Stimulated activated memory B cell treated with anti-CD40 and anti-IgM and Interleukin-4, amounts not matched to agents 10 μg/mL and 1 μg/mL and 100 μg/mL, for 72 hours (primary cell): ENCODE measurements around the gene ENDOD1.
A peak's percentile ranks its signal among the peaks of the same experiment; 100 is the strongest.

Source experiments
- ATAC-seq: fragments of 150-1000 bp; cut with Tn5 transposase; 2 replicates; pipeline ENCODE4 v1.10.0; 2021
- H3K27ac Mint-ChIP-seq: one replicate; pipeline ENCODE4 v1.8.0; 2022; ENCODE audit warnings: mild to moderate bottlenecking, mixed read lengths
- H3K27me3 Mint-ChIP-seq: one replicate; pipeline ENCODE4 v1.8.0; 2022; ENCODE audit warnings: mixed read lengths
- H3K36me3 Mint-ChIP-seq: one replicate; pipeline ENCODE4 v1.8.0; 2022; ENCODE audit warnings: mixed read lengths
- H3K4me1 Mint-ChIP-seq: one replicate; pipeline ENCODE4 v1.8.0; 2022; ENCODE audit warnings: mixed read lengths
- H3K4me3 Mint-ChIP-seq: one replicate; pipeline ENCODE4 v1.8.0; 2022; ENCODE audit warnings: mild to moderate bottlenecking, moderate library complexity, mixed read lengths
- H3K9me3 Mint-ChIP-seq: one replicate; pipeline ENCODE4 v1.8.0; 2022; ENCODE audit warnings: mixed read lengths

ENDOD1 gene

DNA sequence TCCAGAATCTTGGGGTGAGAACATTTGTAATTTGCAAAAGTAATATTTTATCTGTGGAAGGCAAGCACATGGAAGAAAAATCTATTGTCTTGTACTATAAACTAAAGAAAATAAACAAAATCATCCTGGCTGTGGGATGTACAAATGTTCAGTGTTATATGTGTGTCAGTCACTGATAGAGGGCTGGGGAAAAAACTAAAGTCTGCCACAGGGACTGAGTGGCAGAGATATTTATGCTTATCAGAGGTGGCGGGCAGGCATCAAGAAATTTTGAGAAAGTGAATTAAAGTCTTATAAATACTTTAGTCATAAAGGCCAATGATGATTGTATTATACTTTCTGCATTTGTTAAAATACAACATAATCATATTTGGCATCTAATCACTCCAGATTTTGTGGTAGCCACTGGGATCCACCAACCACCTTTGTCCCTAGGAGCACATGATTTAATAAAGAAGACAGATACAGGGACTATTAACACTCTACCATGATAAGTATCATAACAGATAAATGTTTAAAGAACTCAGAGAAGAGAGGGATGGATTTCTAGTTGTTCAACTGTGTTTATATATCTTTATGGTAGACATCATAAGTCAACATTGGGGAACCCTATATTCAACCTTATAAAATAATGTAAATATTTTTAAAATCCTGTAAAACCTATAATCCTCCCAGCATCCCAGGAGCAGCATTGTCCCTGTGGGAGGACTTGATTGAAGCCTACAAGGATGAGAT lies 2.6 kb upstream of the ENDOD1 start:
- peaks cover 3% of the 10 kb centered on the region for H3K36me3 Mint-ChIP-seq

GRCh38 chr11:95088946-95089619 lies 563 bp upstream of the ENDOD1 start:
- peak; percentile 86 for ATAC-seq
- peak overlapping the region; percentile 99 for H3K27ac Mint-ChIP-seq
- H3K4me3 Mint-ChIP-seq, result peak overlapping the region; percentile 99
- H3K36me3 Mint-ChIP-seq, result peaks cover 5% of the 10 kb centered on the region
- peaks cover 59% of the 10 kb centered on the region for H3K4me1 Mint-ChIP-seq
- H3K9me3 Mint-ChIP-seq, result no peaks in the 10 kb centered on the region
- no peaks in the 10 kb centered on the region for H3K27me3 Mint-ChIP-seq

More for the DNA sequence above, 2.6 kb upstream of the ENDOD1 start:
- ATAC-seq, result no peak
- H3K4me3 Mint-ChIP-seq, result no peak overlapping the region
- no peaks in the 10 kb centered on the region for H3K9me3 Mint-ChIP-seq
- no peaks in the 10 kb centered on the region for H3K27me3 Mint-ChIP-seq
- H3K4me1 Mint-ChIP-seq, result peaks cover 40% of the 10 kb centered on the region
- peak overlapping the region; percentile 15 for H3K27ac Mint-ChIP-seq

GRCh38 chr11:95091663-95092180 lies 2.1 kb downstream of the ENDOD1 start:
- H3K27me3 Mint-ChIP-seq, result no peaks in the 10 kb centered on the region
- H3K27ac Mint-ChIP-seq, result peak overlapping the region; percentile 5
- H3K36me3 Mint-ChIP-seq, result peaks cover 5% of the 10 kb centered on the region
- no peak overlapping the region for H3K4me3 Mint-ChIP-seq
- no peak for ATAC-seq
- H3K4me1 Mint-ChIP-seq, result peaks cover 67% of the 10 kb centered on the region
- H3K9me3 Mint-ChIP-seq, result no peaks in the 10 kb centered on the region

GRCh38 chr11:95092549-95093324 lies 3.1 kb downstream of the ENDOD1 start:
- Mint-ChIP-seq H3K4me3 (peak overlapping the region; percentile 32), H3K36me3 (peaks cover 5% of the 10 kb centered on the region), H3K27ac (peak overlapping the region; percentile 65), H3K27me3 (no peaks in the 10 kb centered on the region), H3K9me3 (no peaks in the 10 kb centered on the region), H3K4me1 (peaks cover 77% of the 10 kb centered on the region)
- ATAC-seq, result no peak

GRCh38 chr11:95093548-95093947 lies 3.9 kb downstream of the ENDOD1 start:
- peak overlapping the region; percentile 65 for H3K27ac Mint-ChIP-seq
- peaks cover 5% of the 10 kb centered on the region for H3K36me3 Mint-ChIP-seq
- H3K9me3 Mint-ChIP-seq, result no peaks in the 10 kb centered on the region
- H3K4me3 Mint-ChIP-seq, result peak overlapping the region; percentile 32
- no peak for ATAC-seq
- peaks cover 80% of the 10 kb centered on the region for H3K4me1 Mint-ChIP-seq
- H3K27me3 Mint-ChIP-seq, result no peaks in the 10 kb centered on the region

GRCh38 chr11:95095858-95096587 lies 6.4 kb downstream of the ENDOD1 start:
- H3K9me3 Mint-ChIP-seq, result no peaks in the 10 kb centered on the region
- peaks cover 80% of the 10 kb centered on the region for H3K4me1 Mint-ChIP-seq
- H3K4me3 Mint-ChIP-seq, result peak overlapping the region; percentile 46
- H3K36me3 Mint-ChIP-seq, result peaks cover 10% of the 10 kb centered on the region
- no peaks in the 10 kb centered on the region for H3K27me3 Mint-ChIP-seq
- H3K27ac Mint-ChIP-seq, result peak overlapping the region; percentile 42
- peak; percentile 95 for ATAC-seq

DNA sequence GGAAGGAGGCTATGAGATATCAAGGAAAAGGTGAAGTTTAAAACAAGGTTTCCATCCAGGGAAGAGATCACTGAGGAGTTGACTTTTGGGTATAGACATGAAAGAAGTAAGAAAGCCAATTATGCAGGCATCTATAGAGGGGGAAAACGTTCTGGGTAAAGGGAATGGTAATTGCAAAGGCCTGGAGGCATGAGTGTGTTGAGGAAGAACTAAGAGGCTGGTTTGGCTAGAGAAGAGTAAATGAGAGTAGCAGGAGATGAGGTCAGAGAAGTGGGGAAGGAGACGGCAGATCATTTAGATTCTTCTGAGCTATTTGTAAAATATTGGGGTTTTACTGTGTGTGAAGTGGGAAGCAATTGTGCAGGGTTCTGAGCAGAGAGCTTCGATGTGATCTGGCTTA lies 7.6 kb downstream of the ENDOD1 start:
- H3K27ac Mint-ChIP-seq, result peak overlapping the region; percentile 42
- no peak overlapping the region for H3K4me3 Mint-ChIP-seq

GRCh38 chr11:95098826-95099225 lies 9.2 kb downstream of the ENDOD1 start:
- Mint-ChIP-seq H3K36me3 (peaks cover 12% of the 10 kb centered on the region), H3K4me3 (no peak overlapping the region)
- no peak for ATAC-seq

More for the DNA sequence above, 7.6 kb downstream of the ENDOD1 start:
- peaks cover 5% of the 10 kb centered on the region for H3K36me3 Mint-ChIP-seq
- ATAC-seq, result no peak
- H3K27me3 Mint-ChIP-seq, result no peaks in the 10 kb centered on the region
- H3K9me3 Mint-ChIP-seq, result no peaks in the 10 kb centered on the region
- peaks cover 69% of the 10 kb centered on the region for H3K4me1 Mint-ChIP-seq

GRCh38 chr11:95100191-95100648 lies 10.6 kb downstream of the ENDOD1 start:
- no peak overlapping the region for H3K27ac Mint-ChIP-seq
- no peak overlapping the region for H3K4me3 Mint-ChIP-seq
- H3K4me1 Mint-ChIP-seq, result peaks cover 58% of the 10 kb centered on the region
- no peaks in the 10 kb centered on the region for H3K27me3 Mint-ChIP-seq
- ATAC-seq, result no peak
- peaks cover 12% of the 10 kb centered on the region for H3K36me3 Mint-ChIP-seq
- H3K9me3 Mint-ChIP-seq, result no peaks in the 10 kb centered on the region

More at GRCh38 chr11:95098826-95099225, 9.2 kb downstream of the ENDOD1 start:
- Mint-ChIP-seq H3K27ac (peak overlapping the region; percentile 44), H3K9me3 (no peaks in the 10 kb centered on the region), H3K27me3 (no peaks in the 10 kb centered on the region), H3K4me1 (peaks cover 60% of the 10 kb centered on the region)

DNA sequence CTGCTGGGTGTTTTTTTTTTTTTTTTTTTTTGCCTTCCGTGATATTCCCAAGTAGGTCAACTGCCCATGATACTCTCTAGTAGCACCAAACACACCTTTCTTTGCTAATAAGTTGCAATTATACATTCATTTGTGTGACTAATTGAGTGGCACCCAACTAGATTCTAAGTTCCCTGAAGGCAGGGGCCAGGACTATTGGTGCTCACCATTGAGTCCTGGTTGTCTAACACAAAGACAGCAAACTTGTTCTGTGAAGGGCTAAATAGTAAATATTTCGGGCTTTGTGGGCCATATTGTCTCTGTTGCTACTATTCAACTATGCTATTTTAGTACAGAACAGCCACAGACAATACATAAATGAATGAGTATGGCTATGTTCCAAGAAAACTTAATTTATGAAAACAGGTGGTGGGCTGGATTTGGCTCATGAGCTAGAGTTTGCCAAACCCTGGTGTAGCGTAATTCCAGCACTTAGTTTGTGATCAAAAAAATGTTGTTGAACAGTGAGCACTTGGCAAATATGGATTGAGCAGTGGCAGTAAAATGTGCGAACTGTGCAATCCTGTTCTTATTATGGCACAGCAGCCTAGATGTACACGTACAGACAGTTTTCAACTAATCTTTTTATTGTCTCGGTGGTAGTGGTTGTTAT lies 11.3 kb downstream of the ENDOD1 start:
- Mint-ChIP-seq H3K27me3 (no peaks in the 10 kb centered on the region), H3K4me1 (peaks cover 51% of the 10 kb centered on the region), H3K4me3 (no peak overlapping the region), H3K36me3 (peaks cover 12% of the 10 kb centered on the region), H3K27ac (no peak overlapping the region), H3K9me3 (no peaks in the 10 kb centered on the region)
- ATAC-seq, result no peak

DNA sequence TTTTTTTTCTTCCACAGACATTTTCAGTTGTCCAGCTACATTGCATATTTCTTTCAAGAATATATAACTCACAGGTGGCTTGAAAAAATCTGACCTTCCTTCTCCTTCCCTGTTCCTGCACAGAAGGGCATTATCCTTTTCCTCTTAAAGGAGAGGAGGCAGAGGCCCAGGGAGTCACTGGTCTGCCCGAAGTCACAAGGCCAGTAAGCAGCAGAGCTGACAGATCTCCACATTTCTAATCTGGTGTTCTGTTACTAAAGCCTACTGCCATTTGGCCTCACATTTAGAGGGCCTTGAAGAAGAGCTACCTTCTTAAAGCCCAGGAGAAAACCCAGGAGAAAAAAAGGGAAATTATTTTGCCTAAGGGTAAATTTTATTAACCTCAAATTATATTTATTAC lies 12.3 kb downstream of the ENDOD1 start:
- H3K36me3 Mint-ChIP-seq, result peaks cover 12% of the 10 kb centered on the region
- H3K27me3 Mint-ChIP-seq, result no peaks in the 10 kb centered on the region
- H3K27ac Mint-ChIP-seq, result no peak overlapping the region
- peaks cover 45% of the 10 kb centered on the region for H3K4me1 Mint-ChIP-seq
- no peak overlapping the region for H3K4me3 Mint-ChIP-seq
- no peaks in the 10 kb centered on the region for H3K9me3 Mint-ChIP-seq
- ATAC-seq, result no peak

- Mint-ChIP-seq H3K4me1 (peaks cover 41% of the 10 kb centered on the region), H3K4me3 (no peak overlapping the region)
- ATAC-seq, result no peak
These were observed 13.1 kb downstream of the ENDOD1 start for GRCh38 chr11:95102733-95103132.

GRCh38 chr11:95103701-95104100 lies 14.1 kb downstream of the ENDOD1 start:
- Mint-ChIP-seq H3K4me1 (peaks cover 41% of the 10 kb centered on the region), H3K4me3 (no peak overlapping the region), H3K27ac (no peak overlapping the region), H3K36me3 (peaks cover 12% of the 10 kb centered on the region), H3K27me3 (no peaks in the 10 kb centered on the region), H3K9me3 (no peaks in the 10 kb centered on the region)
- ATAC-seq, result no peak

More at GRCh38 chr11:95102733-95103132, 13.1 kb downstream of the ENDOD1 start:
- Mint-ChIP-seq H3K27ac (peak overlapping the region; percentile 9), H3K9me3 (no peaks in the 10 kb centered on the region), H3K27me3 (no peaks in the 10 kb centered on the region), H3K36me3 (peaks cover 12% of the 10 kb centered on the region)
